Limb (tissue), 2 donors: Measurements from ENCODE around the gene SCN8A.
"Not testable (repeated sequence)": the region's sequence is repeated elsewhere in the genome, so short reads cannot be mapped to it uniquely, and the experiment has no call there.

Experiments
- DNase-seq, 2 donors: peaks; one replicate each; pipeline ENCODE4 v3.0.0-alpha.2; 2016; ENCODE audit errors: extremely low spot score in 2 of 2

The SCN8A gene

DNA sequence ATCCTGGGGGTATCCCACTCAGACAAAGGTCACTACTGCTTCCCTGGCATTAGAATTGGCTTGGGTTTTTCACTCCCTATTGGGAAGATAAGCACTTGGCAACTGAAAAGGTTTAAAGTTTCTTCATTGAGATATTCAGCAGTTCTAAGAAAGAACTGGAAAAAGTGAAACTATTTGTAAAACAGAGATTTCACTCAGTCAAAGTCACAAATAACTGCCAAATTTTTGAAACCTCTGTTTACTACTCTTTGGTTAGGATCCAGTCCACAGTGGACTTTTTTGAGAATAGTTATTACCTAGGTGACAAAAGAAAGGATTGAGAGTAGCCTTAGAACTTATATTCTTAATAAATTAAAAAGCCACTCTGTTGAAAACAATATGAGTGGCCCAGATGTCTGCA, 172.7 kb downstream of the SCN8A start:
- no peak for DNase-seq

DNA sequence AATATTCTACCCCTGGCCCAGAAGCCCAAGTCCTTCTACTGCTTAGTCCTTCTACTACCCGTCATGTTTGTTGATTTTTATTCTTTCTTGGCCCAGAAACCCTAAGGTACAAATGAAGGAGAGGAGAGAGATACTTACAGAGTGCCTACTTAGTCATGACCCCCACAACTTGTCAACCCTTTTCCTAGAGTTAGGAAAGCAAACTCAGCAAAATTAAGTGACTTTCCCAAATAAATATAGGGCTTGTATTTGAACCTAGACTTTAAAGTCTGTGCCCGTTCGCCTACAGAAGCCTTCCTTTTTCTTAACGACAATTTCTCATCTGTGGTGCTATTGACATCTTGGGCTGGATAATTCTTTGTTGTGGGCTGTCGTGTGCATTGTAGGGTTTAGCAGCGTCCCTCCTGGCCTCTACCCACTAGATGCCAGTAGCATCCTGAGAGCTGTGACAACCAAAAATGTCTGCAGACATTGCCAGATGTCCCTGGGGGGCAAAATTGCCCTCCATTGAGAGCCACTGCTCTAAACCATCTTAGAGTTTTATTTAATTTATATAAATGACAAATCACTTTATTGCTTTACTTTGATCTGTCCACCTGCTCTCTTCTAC, 175.1 kb downstream of the SCN8A start:
- no peak for DNase-seq

DNA sequence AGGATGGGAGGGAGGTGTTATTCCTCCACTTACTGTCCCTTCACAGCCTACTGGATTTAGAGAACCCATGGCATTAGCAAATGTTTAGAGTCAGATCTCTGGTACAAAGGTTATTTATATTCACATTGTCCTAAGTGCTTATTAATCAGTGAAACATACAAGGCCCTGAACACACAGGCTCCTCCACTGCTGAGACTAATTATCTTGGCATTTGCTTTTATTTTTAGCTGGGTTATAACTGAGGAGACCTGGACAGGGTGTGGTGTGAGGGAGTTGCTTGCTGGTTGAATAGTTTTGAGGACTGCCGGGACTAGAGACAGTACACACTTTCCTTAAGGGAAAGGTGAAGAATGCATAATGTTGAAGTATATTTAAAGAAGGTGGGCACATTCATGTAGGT, 180.0 kb downstream of the SCN8A start:
- DNase-seq = no peak

DNA sequence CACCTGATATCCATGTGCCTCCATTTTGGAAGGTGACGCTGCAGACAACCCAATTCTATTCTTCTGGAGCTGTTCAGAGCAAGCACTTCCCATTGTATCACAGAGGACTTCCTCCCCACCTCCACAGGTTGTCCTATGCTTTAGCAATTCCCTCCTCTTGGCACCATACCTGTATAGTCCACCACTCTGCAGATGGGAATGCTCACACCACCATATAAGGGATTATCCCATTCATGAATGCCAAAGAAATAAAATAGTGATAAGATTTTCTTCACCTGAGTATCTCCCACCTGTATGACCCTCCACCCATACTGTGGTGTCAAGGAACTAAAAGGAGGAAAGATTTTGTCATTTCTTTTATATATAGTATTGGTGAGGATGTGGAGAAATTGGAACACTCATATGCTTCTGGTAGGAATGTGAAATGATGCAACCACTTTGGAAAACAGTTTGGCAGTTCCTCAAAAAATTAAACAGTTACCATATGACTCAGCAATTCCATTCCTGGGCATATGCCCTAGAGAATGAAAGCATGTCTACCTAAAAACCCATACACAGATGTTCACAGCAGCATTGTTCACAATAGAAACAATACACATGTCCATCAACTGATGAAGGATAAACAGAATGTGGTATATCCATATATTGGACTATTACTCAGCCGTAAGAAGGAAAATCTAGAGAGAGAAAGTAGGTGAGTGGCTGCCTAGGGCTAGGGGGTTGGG, 182.3 kb downstream of the SCN8A start:
- DNase-seq = no peak

DNA sequence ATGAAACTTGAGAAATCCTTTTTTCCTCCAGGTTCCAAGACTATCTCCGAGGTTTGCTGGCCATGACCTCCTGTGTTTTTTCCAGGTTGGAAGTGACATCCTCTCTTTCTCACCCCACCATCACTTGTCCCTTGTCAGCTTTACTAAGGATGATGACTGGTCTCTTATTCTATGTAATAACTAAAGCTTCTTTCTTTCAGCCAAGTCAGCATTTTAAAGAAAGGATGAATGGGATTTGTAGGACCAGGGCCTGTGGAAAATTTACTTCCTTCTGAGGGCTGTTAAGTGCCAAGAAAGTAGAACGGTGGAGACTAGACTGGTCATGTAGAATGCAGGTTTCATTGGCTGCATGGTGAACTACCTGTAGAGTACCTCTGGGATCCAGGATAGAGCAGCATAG, 183.9 kb downstream of the SCN8A start:
- DNase-seq = no peak

DNA sequence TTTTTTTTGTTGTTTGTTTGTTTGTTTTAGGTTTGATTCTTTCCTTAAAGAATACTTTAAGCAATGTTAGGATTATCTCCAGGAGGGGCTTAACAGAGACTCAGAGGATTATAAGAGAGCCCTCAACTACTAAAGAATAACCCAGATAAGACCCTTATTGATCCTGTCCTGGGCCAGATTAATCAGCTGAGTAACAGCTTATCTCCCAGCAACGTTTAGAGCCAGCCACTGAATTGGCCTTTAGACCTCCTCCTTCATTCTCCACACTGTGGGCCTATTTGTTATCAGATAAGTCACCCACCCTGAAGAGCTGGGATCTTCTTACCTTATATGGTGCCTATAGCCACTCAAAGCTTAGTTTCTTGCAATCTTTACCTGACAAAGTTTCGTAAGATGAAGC, 186.4 kb downstream of the SCN8A start:
- no peak for DNase-seq

DNA sequence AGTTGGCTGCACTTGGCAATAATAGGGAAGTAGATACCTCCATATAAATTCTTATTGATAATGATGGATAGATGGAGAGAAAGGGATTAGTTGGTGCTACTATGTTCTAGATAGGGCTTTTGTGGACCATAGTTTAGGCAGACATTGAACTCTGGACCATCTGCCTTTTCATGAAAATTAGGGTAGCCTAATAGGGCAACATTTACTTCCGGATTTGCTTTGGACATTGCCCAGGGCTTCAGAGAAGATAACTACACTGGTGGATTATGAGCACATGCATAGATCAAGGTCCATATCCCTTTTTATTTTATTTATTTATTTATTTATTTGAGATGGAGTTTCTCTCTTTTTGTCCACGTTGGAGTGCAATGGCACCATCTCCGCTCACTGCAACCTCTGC, 186.9 kb downstream of the SCN8A start:
- no peak for DNase-seq

DNA sequence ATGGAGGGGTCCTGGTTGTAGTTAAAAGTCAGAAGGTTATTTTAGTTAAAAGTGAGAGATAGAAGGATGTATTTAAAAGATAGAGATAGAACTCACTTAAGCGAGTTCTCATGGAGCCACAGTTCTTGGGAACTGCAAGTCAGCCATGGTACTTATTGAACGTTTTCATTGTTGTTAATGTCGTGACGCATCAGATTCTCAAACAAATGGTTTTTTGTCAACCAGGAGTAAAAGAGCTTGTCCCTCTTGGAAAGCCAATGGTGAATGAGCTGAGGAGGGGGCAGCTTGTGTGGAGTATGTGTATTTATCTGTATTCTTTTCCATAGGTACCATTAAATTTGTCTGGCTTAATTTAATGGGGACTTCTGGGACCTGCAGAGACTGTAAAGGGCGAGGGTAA, 188.8 kb downstream of the SCN8A start:
- no peak for DNase-seq

DNA sequence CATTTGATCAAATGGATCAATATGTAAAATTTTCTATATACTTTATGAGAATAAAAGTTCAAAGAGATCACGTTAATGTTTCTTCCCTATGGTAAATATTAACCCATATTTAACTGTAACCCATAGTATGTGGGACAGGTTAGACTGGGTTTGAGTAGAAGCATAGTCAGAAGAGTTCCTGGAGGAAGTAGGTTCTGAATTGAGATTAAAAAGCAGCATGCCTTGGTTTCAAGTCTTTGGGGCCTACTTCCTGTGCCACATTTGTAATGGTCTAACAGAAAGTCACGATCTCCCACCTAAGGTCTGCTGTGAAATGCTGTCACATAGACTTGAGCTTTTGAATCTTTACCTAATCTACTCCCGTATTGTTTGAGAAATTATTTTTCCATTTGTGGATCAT, 193.7 kb downstream of the SCN8A start:
- no peak for DNase-seq

DNA sequence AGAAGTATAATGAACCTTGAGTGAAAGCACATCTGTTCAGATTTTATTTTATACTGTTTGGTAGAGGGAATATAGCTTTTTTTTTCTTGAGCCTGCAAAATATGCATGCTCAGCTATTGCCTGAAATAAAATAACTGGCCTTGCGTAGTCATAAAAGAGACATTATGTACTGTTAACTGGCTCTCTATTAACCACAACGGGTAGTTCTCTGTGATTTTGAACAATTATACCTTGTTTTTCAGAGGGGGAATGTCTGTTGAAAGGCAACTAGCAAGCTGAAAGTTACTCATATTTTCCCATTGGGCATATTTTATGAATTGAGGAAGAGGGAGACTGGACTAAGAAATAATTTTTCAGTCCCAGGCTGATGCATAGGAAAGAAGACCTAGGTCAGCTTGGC, 194.9 kb downstream of the SCN8A start:
- DNase-seq = no peak

DNA sequence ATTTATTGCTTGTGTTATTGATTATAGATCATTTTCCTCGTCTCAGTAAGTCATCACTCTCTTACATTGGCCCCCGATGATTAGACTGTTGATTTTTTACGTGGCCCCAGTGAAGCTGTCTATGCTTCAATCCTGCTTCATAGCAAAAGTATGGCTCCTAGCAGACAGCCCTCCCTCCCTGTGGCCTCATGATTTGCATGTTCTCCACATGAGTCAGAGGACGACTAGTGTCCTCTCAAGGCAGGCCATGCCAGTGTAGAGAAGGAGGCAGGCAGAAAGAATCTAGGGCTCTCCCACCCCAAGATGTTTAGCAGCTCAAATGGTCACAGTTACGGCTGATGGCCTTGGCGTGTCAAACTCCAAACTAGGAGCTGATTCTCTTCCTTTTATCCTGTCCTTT, 197.8 kb downstream of the SCN8A start:
- no peak for DNase-seq

DNA sequence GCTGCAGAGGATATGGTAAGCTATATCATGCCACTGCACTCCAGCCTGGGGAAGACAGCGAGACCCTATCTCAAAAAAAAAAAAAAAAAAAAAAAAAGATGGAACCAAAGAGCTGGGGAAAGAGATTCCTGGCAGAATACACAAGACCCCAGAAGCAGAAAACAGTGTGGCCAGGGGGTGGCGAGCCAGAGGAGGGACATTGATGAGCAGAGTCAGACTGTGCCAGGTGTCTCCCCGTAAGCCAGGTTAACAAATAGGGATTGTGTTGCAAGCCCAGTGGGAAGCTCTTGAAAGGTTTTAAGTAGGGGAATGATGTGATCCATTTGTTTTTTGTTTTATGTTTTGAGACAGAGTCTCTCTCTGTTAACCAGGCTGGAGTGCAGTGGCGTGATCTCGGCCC, 201.4 kb downstream of the SCN8A start:
- DNase-seq = no peak

DNA sequence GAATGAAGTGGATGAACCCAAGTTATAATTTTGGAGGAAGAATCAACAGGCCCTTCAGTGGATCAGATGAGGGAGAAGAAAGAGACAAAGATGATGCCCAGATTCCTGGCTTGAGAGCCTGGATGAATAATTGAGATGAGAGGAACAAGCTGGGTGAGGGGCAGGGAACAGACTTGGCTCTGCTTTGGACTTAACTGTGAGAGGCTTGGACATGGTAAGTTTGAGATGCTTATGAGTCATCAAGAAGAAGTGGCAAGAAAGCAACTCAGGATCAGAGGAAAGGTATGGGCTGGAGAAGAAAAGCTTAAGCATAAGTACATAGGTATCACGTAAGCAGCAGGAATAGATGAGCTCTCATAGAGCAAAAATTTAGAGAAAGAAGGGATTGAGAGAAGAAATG, 202.2 kb downstream of the SCN8A start:
- DNase-seq = no peak

DNA sequence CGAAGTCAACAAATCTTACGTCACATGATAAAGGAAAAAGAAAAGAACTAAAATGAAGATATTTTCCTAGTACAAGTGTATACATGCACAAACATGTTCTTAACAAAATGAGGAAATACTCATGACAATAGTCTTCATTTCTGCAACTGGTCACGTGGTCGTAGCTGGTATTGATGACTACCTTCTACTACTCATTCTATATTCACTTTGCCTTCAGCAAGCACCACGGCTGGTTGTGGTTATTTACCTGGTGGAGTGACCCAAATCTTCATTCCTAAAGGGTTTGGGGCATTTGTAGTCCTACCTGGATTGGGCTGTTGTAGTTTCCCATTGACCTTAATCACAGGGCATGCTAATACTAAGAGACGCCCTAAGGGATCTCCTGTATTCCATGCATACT, 206.3 kb downstream of the SCN8A start:
- no peak for DNase-seq

DNA sequence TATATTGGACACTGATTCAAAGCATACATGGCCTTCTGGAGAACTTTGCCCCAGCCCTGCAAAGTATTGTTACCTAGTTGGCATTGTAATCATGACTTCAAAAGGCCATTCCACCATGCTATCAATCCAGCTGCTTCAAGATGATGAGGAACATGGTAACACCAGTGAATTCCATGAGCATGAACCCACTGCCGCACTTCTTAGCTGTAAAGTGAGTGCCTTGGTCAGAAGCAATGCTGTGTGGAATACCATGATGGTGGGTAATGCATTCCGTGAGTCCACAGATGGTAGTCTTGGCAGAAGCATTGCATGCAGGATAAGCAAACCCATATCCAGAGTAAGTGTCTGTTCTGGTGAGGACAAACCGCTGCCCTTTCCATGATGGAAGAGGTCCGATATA, 207.0 kb downstream of the SCN8A start:
- DNase-seq = not testable (repeated sequence)

DNA sequence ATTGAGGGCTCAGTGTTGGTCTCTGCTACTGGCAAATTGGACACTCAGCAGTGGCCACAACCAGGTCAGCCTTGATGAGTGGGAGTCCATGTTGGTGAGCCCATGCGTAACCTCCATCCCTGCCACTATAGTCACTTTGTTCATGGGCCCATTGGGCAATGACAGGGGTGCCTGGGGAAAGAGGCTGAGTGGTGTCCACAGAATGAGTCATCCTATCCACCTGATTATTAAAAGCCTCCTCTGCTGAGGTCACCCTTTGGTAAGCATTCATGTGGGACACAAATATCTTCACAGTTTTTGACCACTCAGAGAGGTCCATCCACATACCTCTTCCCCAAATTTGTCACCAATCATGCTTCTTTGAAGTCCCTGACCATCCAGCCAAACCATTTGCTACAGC, 207.5 kb downstream of the SCN8A start:
- DNase-seq = no peak

DNA sequence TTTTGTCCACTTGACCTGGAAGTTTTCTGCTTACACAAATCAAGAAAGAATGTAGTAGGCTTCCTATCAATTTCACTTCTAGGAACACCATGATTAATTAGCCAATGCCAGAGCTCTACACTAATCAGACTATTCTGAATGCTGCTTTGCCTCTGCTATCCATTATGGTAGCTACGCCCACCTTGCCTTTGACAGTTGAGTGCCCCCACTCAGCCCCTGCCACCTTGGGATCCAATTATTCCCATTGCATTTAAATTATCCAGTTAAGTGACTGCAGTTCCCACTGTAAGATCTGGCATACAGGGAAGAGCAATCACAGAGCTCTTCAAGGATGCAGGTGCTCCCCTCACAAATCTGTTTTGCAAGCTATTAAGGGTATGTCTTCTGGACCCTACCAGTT, 210.0 kb downstream of the SCN8A start:
- no peak for DNase-seq

DNA sequence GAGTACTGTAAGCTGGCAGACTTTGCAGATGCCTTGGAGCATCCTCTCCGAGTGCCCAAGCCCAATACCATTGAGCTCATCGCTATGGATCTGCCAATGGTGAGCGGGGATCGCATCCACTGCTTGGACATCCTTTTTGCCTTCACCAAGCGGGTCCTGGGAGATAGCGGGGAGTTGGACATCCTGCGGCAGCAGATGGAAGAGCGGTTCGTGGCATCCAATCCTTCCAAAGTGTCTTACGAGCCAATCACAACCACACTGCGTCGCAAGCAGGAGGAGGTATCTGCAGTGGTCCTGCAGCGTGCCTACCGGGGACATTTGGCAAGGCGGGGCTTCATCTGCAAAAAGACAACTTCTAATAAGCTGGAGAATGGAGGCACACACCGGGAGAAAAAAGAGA, 215.9 kb downstream of the SCN8A start:
- DNase-seq = no peak

DNA sequence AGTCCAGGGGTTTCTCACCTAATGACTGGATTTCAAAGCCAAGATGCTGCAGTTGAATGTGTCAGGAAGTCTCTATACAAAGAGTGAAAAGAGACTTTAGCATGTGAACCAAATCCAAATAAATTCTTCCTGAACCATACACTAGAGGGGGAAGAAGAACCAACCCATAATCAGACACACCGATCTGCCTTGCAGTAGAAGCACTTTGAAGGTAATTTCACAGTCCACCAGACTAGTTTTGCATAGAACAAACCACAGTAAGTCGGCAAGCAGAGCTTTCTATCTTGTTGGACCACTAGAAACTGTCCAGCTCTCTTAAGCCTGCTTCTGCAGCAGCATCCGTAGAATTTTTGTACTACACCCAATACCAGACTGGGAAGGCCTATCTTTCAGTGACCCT, 218.2 kb downstream of the SCN8A start:
- no peak for DNase-seq

DNA sequence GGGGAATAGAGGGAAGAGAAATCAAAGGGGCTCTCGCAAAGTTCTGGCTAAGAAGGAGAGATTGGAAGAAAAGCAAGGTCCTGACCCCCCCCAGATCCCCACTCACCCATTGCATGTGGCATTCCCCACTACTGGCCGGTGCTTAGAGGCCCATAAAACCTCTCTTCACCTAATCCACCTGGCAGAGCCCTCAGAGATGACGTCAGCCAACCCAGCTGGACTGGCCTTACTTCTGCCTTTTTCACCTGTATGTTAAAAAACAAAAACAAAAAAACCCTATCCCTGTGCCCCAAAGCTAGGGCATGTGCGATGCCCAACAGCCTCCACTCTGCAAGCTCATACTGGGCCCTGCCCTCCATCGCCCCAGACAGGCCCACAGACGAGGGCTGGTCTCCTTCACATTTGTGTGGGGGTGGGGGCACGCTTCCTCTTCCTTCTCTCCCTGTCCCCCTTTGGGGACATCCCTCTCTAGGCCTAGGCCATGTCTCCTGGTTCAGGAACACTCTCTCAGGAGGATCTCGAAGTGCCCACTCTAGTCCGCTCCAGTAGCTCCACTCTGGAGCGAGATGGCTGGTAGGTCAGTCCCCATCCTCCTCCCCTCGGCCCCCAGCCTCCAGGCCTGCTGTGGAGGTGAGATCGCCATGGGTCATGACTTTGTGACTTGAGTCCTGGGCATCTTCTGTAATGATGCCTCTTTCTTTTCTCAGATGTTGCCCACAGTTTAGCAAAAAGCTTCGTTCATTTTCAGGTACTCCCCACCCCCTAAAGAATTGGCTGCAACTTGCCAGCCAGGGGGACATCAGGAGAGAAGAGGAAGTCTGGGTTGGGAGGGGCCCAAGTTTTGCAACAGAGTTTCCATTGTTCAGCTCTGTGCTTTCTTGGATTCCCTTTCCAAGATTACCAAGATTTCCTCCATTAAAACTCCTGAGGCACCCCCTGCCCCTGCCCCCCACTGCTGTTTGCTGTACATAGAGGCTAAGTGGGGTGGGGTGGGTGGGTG, 220.5 kb downstream of the SCN8A start:
- no peak for DNase-seq

DNA sequence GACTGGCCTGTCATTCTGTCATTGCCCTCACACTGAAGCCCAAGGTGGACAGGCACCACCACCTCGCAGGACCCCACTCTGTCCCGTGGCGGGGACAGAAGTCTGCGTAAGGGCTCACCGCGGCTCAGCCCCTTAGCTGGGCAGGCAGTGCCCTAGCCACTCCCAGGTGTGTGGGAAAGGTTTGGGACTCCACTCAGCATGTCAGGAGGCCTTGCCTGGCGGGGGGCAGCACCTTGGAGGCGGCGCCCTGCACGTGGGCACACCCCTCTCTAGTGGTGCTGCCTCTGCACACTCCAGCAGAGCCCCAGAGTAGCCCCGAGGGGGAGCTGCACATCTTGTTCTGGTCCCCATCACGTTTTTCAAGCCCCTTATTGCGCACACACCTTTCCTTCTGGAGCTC, 221.8 kb downstream of the SCN8A start:
- DNase-seq = no peak

DNA sequence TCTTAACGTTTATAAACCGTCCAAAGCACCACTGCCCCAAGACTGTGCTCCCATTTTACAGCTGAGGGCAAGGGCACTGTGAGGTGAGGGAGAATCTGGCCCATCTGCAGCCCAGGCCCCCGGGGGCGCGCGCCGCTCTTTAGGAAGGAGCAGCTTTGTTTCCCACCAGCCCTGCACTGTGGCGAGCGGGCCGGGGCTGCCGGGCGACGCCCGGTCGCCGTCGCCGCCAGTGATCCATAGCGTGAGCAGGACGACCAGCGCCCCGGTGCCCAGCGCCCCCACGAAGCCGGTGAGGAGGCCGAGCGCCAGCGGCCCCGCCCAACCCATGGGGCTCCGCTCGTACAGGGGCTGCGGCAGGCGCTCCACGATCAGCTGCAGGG, 222.9 kb downstream of the SCN8A start:
- DNase-seq = no peak
